Measurements from ENCODE around the gene CCNE1.
A peak's percentile ranks its signal among the peaks of the same experiment; 100 is the strongest.
"Not testable (repeated sequence)": the region's sequence is repeated elsewhere in the genome, so short reads cannot be mapped to it uniquely, and the experiment has no call there.

The CCNE1 gene

DNA sequence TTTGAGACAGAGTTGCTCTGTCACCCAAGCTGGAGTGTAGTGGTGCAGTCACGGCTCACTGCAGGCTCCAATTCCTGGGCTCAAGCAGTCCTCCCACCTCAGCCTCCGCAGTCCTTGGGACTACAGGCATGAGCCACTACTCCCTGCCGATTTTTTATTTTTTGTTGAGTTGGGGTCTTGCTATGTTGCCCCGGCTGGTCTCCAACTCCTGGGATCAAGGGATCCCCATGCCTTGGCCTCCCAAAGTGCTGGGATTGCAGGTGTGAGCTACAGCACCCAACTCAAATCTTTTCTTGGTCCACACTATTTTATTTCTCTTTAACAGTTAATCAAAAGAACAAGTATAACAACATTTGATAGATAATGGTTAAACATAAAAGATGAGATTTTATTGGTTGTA, 7.5 kb downstream of the CCNE1 start:
- no peak for DNase-seq

DNA sequence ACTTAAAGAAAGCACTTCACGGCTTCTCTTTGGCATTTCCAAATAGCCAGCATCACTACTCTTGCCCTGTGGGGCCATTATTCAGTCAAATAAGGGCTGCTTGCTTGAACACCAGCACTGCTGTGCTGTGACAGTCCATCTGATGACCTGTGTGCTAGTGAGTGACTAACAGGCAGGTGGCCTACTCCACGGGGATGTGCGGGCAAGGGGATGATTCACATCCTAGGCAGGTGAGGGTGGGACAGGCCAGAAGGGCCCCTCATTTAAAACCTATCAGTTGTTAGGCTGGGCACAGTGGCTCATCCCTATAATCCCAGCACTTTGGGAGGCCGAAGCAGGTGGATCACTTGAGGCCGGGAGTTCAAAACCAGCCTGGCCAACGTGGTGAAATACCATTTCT, 8.2 kb downstream of the CCNE1 start:
- DNase-seq: no peak

DNA sequence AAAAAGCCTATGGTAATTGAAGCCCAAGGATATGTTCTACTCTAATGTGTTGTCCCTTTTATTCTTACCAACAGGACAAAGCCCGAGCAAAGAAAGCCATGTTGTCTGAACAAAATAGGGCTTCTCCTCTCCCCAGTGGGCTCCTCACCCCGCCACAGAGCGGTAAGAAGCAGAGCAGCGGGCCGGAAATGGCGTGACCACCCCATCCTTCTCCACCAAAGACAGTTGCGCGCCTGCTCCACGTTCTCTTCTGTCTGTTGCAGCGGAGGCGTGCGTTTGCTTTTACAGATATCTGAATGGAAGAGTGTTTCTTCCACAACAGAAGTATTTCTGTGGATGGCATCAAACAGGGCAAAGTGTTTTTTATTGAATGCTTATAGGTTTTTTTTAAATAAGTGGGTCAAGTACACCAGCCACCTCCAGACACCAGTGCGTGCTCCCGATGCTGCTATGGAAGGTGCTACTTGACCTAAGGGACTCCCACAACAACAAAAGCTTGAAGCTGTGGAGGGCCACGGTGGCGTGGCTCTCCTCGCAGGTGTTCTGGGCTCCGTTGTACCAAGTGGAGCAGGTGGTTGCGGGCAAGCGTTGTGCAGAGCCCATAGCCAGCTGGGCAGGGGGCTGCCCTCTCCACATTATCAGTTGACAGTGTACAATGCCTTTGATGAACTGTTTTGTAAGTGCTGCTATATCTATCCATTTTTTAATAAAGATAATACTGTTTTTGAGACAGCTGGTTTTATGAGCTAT, 12.0 kb downstream of the CCNE1 start:
- no peak for DNase-seq

DNA sequence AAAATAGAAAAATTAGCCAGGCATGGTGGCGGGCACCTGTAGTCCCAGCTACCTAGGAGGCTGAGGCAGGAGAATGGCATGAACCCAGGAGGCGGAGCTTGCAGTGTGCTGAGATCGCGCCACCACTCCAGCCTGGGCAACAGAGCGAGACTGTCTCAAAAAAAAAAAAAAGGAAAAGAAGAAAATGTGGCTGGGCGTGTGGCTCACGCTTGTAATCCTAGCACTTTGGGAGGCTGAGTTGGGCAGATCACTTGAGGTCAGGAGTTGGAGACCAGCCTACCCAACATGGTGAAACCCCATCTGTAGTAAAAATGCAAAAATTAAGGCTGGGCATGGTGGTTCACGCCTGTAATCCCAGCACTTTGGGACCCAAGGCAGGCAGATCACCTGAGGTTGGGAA, 13.5 kb downstream of the CCNE1 start:
- not testable (repeated sequence) for DNase-seq

DNA sequence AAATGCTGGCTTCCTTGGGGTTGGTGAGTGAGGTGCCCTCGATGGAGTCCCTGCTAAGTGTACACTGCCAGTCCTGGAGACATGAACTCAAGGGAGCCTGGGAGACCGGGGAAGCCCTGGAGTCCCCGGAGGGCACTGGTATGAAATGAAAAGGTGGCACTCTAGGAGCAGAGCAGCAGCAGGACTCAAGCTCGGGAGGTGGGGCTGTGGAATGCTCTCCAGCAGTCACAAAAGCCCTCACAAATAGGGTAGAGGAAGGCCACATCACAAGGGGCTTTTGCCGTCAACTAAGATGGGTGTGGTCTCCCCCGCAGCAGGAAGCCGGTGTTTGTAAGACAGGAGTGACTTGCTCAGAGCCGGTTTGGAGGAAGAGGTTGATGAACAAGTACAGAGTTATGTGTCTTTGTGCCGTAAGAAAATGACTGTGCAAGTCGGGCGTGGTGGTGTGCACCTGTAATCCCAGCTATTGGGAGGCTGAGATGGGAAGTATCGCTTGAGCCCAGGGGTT, 19.3 kb downstream of the CCNE1 start:
- DNase-seq: no peak

DNA sequence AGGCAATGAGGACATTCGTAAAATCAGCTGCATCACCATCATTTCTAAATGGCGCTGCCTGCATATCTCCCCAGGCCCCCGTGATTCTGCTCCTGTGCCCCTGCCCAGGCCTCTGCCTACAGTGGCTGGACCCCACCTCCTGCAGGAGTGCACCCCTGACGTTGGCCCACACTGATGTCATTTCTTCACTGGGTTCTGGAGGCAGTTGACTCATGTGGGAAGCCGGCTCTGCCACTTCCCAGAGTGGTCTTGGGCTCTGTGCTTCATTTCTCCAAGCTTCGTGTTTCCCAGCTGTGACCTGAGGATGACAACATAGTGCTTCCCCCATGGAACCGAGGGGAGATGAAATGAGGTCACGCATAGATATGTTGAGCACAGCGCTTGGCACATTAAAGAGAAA, 19.9 kb downstream of the CCNE1 start:
- no peak for DNase-seq

DNA sequence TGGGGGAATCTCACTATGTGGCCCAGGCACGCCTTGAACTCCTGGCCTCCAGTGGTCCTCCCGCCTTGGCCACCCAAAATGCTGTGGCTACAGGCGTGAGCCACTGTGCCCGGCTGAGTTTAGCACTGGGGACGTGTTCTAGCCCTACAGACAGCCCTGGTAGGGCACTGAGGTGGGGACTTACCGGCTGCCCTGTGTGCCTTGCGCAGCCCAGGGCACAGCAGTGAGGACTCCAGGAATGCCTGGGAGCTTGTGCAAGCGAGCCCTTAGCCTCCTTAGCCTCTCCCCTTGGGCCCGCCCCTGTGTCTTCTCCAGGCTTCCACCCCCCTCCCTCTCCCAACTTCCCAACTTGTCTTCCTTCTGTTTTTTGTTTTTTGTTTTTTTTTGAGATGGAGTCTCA, 21.0 kb downstream of the CCNE1 start:
- DNase-seq: no peak

DNA sequence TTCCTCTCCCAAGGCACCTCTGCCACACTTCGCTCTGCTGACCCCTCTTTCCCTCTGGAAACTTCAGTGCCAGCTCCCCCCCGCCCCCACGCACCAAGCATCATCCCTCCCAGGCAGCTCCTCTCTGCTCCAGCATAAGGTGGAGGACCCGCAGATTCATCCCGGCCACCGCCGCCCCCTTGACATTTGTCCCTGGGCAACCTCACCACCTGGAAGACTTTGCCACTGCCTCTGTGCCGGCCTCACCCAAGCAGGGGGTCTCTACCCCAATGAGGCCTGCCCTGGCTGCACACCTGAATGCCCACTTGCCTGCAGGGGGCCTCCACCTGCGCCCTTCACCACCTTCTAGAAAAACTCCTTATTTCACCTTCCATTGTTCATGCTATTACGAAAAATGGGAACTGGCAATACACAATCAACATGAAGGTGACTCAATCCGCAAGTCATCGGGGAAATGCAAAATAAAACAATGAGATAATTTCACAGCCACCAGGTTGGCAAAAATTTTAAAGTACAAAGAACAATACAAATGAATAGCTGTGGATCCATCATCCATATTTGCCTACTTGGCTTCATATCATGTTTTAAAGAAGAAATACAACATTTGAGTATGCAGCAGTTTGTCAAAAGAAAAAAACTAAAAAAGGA, 21.9 kb downstream of the CCNE1 start:
- no peak for DNase-seq

DNA sequence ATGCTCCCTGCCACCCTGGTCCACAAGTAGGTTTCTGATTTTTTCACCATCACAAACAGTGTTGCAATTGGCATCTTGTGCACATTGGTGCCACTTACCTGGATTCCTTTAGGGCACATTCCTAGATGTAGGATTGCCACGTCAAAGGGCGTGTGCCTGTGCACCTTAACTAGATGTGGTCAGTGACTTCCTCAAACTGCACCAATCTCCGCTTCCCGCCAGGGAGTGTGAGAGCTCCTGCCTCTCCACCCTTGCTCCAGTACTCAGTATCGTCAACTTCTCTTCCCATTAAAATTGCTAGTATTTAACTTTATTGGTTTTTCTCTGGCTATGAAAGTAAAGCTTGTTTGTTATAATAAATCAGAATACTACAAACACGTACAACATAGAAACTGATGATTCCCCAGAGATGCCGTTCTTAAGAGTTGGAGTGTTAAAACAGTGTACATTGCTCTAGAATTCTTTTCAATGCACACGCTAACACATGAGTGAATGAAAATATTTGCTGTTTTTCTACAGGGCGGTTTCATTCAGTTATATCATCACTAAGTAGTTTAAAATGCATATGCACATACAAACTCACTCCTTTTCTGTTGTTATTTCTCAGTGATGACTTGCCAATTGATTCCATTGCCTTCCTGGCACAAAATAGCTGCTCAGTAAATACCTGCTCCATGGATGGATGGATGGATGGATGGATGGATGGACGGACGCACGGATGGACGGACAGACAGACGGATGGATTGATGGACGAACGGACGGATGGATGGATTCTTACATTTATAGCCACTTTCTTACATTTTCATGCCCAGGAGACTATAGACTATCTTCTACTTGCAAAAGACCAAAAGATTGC, 23.4 kb downstream of the CCNE1 start:
- DNase-seq: no peak

DNA sequence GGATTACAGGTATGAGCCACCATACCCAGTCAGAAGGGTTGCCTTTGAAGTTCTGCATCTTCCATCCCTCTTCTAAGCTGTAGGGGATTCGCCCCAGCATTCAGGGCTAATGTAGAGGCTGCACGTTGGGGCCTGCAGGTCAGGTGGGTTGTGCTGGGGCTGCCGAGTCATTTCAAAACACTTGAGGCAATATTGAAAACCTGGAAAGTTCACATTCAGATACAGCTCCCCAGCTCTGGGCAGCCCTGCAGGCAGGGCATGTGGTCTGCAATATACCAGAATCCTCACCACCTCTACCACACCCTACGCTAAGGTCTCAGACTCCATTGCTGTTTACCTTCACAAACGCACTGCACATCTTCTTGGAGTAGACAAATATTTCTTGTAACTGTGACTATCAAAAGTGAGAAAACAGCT, 24.6 kb downstream of the CCNE1 start:
- DNase-seq: no peak

DNA sequence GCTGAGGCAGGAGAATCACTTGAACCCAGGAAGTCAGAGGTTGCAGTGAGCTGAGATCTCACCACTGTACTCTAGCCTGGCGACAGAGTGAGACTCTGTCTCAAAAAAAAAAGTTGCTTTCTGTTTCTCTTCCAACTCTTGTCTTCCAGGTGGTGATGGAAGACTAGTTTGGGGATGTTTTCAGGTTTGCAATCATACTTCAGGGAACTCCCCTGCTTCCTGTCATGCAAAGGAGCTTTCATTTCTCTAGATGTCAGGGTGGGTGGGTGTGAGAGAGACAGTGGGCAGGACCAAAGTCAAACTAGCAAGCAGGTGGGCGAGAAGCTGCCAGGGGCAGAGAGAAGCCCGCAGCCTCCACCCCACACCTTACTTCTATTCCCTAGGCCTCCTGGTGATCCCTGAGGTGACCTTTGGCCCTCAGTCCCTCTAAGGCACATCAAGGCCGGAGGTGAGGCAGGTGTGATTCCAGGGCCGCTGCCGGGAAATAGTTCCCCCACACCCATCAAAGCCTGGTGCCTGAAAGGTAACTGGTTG, 25.7 kb downstream of the CCNE1 start:
- DNase-seq: no peak

DNA sequence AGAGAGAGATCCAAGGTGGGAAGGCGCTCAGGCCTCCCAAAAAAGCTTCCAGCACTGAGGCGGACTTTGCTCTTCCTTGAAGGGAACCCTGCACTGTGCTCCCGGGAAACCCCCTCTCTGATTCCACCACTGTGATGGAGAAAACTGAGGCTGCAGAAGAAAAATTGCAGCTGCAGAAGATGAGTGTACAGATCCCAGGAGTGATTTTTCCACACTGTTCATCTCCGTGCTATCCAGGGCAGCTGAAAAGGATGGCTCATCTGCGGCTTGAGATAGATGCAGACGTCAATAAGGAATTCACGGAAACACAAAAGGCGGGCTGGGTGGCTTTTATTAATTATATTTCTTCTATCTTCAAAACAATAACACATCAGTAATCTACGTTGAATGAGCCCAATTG, 26.2 kb downstream of the CCNE1 start:
- no peak for DNase-seq

DNA sequence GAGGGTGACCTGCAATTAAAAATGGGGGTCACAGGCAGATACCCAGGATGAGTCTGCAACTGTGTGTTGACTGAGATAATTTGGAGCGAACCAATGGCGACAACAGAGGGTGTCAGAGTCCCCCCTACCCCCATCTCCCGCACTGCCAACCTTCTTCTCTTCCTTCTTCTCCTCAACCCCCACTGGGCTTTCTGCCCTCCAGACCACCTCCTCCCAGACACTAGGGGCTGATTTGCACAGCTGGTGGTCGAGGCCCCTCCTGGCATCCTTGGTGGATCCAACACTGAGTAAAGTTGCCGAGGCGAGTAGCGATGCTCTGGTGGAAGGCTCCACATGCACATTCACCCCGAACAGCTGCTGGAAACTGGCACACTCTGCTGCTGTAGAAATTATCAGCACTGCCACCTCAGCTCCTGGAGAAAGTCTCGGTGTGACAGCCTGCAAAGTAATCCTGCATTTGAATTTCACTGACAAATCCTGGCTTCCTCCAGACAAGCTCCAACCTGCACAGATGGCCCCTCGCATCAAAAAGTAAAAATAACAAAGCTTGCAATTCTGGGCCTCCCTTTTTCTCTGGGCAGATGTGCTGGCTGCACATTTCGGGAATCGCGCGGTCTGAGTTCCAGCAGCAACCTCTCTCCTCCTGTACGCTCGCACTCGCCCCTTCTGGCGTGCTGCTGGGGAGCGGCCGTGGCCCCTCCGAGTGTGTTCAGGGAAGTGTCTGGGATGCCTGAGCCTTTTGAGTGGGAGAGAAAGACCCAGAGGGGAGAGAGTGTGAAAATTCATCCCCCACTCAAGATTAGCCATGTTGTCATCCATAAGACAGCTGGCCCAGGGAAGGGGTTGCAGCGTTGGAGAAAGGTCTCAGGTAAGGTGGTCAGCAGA, 28.5 kb downstream of the CCNE1 start:
- no peak for DNase-seq

DNA sequence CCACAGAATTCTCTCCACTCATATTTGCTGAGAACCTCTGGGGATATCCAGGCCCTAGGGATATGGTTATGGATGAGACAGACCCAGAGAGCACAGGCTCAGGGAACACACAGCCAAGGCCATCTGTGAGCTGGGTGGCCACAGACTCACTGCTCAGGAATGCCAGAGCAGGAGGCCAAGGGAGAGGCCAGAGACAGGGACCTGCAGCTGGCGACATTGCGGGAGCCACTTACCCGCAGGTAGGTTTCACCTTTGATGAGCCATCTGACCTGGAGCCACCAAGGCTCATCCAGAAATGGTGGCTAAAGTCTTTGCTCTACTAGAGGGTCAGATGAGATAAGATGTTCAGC, 29.4 kb downstream of the CCNE1 start:
- no peak for DNase-seq

DNA sequence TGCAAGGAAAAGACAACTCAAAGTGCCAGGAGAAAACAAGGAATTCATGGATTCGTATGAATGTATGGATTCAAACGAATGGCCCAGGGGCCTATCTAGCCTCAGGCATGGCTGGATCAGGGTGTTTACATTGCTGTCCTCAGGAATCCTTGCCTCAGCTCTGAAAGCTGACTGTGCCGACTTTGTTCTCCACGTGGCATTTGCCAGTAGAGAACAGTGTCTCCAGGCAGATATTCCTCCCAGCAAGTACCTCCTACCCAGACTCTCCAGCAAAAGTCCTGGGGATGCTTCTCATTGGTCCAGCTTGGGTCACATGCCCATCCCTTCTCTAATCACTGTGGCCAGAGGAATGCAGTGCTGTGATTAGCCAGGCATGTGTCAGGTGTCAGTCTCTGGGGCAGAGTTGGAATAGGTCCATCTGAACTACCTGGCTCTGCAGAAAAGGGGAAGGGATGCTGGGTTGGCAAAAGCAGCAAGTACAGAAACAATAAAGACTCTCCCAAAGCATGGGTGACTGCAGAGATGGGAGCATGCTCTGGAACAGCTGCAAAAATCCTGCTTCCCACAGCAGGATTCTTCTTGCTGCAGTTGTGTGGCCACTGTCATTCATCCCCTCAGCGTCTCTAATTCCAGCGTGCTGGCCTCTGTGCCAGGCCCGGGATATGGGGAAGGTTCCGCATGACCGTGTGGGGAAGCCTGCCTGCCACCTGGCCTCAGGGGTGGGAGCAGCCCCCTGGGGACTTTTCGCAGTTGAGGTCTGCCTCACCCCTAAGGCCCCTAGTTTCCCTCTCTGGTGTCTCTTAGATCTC, 30.0 kb downstream of the CCNE1 start:
- DNase-seq: no peak

DNA sequence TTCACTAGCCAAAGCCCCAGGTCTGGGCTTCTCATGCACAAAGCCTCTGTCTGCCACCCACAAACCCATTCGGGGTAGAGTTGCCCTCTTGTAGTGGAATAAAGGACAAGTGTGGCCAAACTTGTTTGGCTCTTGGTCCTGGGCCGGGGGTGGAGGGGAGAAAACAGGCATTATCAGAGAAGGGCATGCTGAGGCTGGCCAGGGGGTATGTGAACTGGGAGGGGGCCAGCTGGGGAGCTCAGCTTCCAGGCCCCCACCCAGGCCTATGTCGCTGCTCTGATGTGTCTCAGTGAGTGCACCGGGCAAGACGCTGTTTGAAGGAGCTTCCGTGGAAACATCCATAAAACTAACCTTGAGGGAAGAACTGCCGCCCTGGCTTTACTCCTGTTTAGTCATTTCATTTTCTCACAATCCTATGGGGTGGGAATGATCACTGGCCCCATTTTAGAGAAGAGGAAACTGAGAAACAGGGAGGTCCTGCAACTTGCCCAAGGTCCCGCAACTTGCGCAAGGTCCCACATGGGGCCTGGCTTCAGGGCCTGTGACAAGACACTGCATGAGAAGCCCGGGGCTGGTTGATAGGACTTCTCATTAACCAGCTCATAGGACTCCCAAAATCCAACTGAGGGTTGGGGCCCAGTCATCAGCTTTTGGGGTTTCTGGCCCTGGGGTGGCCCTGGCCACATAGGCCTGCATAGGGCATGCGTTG, 30.8 kb downstream of the CCNE1 start:
- no peak for DNase-seq

DNA sequence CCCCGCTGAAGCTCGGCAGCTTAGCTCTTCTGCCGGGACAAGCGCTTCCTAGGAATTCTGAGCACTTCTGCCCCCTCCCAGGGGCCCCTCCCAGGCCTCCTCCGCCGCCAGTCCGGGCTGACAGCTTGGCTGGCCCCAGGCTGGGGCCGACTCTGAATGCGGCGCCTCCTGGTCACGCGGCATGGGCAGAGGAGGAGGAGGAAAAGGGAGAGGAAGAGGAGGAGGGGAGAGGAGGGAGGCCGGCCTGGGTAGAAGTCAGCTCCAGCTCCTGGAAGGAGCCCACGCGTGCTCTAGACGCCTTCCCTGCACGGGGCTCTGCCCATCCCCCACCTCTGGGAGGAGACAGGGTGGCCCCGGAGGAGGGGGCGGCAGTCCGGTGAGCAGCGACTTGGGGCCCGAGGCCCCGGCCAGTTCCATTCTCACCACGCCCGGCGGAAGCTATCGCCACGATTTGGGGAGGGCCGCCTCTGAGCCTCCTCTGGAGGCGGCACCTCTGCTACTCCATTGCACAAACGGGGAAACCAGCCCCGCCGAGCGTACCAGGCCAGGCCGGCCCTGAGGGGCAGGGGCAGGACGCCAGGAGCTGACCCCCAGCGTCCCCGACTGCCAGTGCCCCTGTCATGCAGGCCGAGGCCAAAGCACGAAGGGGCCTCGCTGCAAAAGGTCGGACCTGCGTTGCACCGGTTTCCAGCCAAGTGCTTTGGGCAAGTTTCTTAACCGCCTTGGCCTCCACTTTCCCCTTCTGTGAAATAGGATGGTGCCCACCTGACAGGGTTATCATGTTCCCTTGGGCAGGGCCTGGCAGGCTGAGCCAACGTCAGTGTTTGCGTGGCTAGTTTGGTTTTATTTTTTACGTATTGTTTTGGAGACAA, 31.6 kb downstream of the CCNE1 start:
- DNase-seq: no peak

DNA sequence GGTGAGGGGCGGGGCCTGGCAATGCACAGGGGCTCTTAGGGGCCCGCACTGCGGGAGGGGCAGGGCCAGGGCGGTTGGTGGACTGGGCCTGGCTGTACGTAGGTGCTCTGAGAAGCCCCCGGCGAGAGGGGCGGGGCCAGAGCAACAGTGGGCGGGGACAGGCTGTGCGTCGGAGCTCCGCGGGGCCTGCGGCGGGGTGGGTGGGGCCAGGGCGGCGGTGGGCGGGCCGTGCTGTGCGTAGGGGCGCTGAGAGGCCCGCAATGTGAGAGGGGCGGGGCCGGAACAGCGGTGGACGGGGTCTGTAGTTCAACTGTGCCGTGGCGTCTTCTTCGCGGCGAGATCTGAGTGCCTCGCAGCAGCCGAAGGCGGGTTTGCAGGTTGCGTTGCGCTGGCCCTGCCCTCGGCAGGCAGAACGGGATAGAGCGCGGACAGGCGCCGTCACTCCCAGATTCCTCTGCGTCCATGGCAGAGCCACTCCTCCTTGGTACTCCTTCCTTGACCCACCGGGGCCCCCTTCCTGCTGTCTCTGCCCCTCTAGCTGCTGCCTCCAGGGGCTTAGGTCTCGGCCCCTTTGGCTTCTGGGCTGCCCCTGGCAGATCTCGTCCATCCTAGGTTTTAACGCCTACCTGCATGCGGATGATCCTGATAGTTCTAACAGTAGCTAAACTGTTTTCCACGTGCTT, 33.2 kb downstream of the CCNE1 start:
- DNase-seq: peak; percentile 68

DNA sequence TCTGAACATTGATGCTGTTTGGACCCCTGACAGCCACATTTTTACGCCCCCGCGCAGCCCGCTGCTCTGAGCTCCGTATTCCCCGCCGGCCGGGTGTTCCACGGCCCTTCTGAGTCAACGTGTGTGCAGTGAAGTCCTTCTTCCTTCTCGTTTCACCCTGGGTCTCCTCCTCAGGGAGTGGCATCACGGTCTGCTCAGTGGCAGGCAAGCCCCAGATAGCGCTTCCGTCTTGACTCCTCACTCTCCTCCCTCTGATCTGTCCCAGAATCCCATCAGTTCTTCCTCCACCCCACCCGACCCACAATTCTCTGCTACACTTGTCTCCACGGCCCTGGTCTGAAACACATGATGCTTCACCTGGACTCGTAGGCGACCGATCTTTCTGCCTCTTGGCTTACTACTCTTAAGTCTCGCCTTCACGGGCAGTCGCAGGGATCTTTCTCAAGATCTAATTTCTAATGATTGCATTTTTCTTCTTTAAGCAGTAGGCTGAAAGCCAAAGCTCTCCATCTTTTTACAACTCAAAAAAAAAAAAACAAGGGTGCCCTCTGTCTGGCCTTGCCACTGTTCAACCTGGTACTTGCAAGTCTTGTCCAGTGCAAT, 33.9 kb downstream of the CCNE1 start:
- DNase-seq: peak; percentile 12

Measured in amniotic stem cell (primary cell).